Lower leg skin (tissue), 4 donors: ENCODE measurements around the gene NHP2. TPM values are rescaled to one million over a fixed set of nuclear protein-coding genes. Genes with fewer than 3 reads are reported as not detected.

ENCODE experiments used
- DNase-seq, 2 donors: peaks; one replicate each; pipeline ENCODE4 v3.0.0-alpha.2; 2019; ENCODE audit warnings: low spot score in 2 of 2
- H3K4me3 ChIP-seq: fragments of 200-600 bp; sonication (generic); 2 replicates; pipeline ENCODE4 v1.5.1; 2017; ENCODE audit warnings: mild to moderate bottlenecking, low read depth; ENCODE audit not compliant: poor library complexity, severe bottlenecking
- CTCF ChIP-seq, 3 donors: fragments of 450-650 bp; IDR thresholded peaks; one replicate each; pipeline ENCODE4 v1.5.1; 2016; ENCODE audit warnings: antibody characterized with exemption in 3 of 3, mild to moderate bottlenecking in 3 of 3, moderate library complexity in 2 of 3
- POLR2A ChIP-seq, 2 donors: fragments of 450-650 bp; IDR thresholded peaks; one replicate each; pipeline ENCODE4 v1.6.1; 2016 to 2017; ENCODE audit warnings: antibody characterized with exemption in 2 of 2, mild to moderate bottlenecking in 1 of 2, moderate library complexity in 1 of 2
- WGBS, 2 donors: methylation state at CpG; one replicate each; pipeline ENCODE4 v1.1.5; 2018; 5-methylcytosine and 5-hydroxymethylcytosine counted together
- intact Hi-C: fragments of 100-400 bp; cut with DNase I; formaldehyde crosslinking; loops from one replicate; pipeline ENCODE4 v1.15.0; 2023; ENCODE audit warnings: low total_unique reads
- total RNA-seq, 4 donors: library from RNA; depleted of rRNA; stranded (reverse); fragments of >200 nt; gene quantifications; one replicate each; pipeline ENCODE4 v1.1.0, GENCODE V29; 2016

The NHP2 gene
- total RNA-seq, 4 donors from 2014 or later = 169 to 210 (median 199) TPM

- TF ChIP-seq POLR2A (IDR thresholded peaks at IDR 0.05) (no peak), CTCF (IDR thresholded peaks at IDR 0.05) (no peak)
- peak in 1 of 2 donors; percentile 82 for DNase-seq
- H3K4me3 ChIP-seq = peak overlapping the region; percentile 83
- intact Hi-C loops = no loop called here
- WGBS, 2 donors = 47 to 49% methylated on average over 31 of the region's 31 CpGs
Observed at GRCh38 chr5:178152491-178153444, 917 bp downstream of the NHP2 start.

GRCh38 chr5:178150977-178151734 is 2.5 kb downstream of the NHP2 start:
- WGBS, 2 donors = 61 to 78% methylated on average over 11 of the region's 11 CpGs
- TF ChIP-seq CTCF (IDR thresholded peaks at IDR 0.05) (no peak), POLR2A (IDR thresholded peaks at IDR 0.05) (no peak)
- DNase-seq = no peak

GRCh38 chr5:178149199-178149932 is 4.3 kb downstream of the NHP2 start:
- intact Hi-C loops = loop anchor here (5.0 kb wide), 1 partner anchor 72 kb away; no protein-coding TSS in a partner anchor
- 67 to 75% methylated on average over 11 of the region's 11 CpGs for WGBS, 2 donors
- H3K4me3 ChIP-seq = no peak overlapping the region
- TF ChIP-seq CTCF (IDR thresholded peaks at IDR 0.05) (no peak), POLR2A (IDR thresholded peaks at IDR 0.05) (no peak)
- no peak for DNase-seq

More at GRCh38 chr5:178150977-178151734, 2.5 kb downstream of the NHP2 start:
- intact Hi-C loops = no loop called here
- H3K4me3 ChIP-seq = no peak overlapping the region

- intact Hi-C loops = loop anchor here (5.0 kb wide), 1 partner anchor 70 kb away; no protein-coding TSS in a partner anchor
- no peak for TF ChIP-seq POLR2A (IDR thresholded peaks at IDR 0.05)
- TF ChIP-seq CTCF (IDR thresholded peaks at IDR 0.05) = no peak
- 83 to 86% methylated on average over 15 of the region's 15 CpGs for WGBS, 2 donors
- H3K4me3 ChIP-seq = no peak overlapping the region
- DNase-seq = no peak
Observed at GRCh38 chr5:178147406-178147805, 6.3 kb downstream of the NHP2 start.
